Astrocyte of the cerebellum (primary cell): ENCODE measurements around the gene SLC38A11.
A peak's percentile ranks its signal among the peaks of the same experiment; 100 is the strongest.

Experiments used
- DNase-seq: peaks from one replicate; pipeline ENCODE4 v3.0.0-alpha.2; 2011; ENCODE audit warnings: low read depth
- H3K4me3 ChIP-seq: 2 replicates; pipeline ENCODE4 v1.5.1; 2011; ENCODE audit warnings: mild to moderate bottlenecking, low read depth, low read length, moderate library complexity
- CTCF ChIP-seq: IDR thresholded peaks from 2 replicates; pipeline ENCODE4 v1.5.1; 2012; ENCODE audit warnings: low read length, low read depth, moderate library complexity, mild to moderate bottlenecking; ENCODE audit errors: missing control alignments
- in situ Hi-C: cut with HindIII; loops from 2 replicates; pipeline ENCODE4 v1.10.0; 2017; ENCODE audit warnings: low sequenced_read_pairs

SLC38A11 gene

GRCh38 chr2:164974221-164974620, 18.9 kb upstream of the SLC38A11 start:
- no peak for TF ChIP-seq CTCF
- in situ Hi-C loops: no loop called here

DNA sequence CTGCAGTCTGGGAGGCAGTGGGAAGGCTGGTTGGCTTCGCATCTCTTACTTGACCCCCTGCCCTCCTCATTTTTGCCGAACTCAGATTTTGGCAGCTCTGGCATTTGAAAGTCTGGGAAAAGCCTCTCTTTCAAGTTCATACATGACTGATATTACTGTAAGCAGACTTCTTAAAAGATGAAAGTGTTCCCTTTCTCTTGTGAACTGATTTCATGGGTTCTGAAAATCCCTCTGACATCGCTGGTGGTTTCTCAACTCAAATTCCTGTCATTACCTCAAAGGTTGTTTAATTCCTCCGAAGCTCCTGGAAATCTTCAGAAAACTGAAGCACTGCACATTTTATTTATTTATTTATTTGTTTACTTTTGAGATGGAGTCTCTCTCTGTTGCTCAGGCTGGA, 16.9 kb upstream of the SLC38A11 start:
- TF ChIP-seq CTCF: no peak
- H3K4me3 ChIP-seq: no peak overlapping the region
- DNase-seq: no peak
- in situ Hi-C loops: no loop called here

More at GRCh38 chr2:164974221-164974620, 18.9 kb upstream of the SLC38A11 start:
- no peak for DNase-seq
- H3K4me3 ChIP-seq: no peak overlapping the region

GRCh38 chr2:164969909-164970690, 14.8 kb upstream of the SLC38A11 start:
- TF ChIP-seq CTCF: no peak
- in situ Hi-C loops: no loop called here
- no peak overlapping the region for H3K4me3 ChIP-seq
- DNase-seq: no peak

GRCh38 chr2:164967781-164968228, 12.5 kb upstream of the SLC38A11 start:
- H3K4me3 ChIP-seq: no peak overlapping the region
- DNase-seq: peak; percentile 86
- in situ Hi-C loops: no loop called here
- TF ChIP-seq CTCF: no peak

DNA sequence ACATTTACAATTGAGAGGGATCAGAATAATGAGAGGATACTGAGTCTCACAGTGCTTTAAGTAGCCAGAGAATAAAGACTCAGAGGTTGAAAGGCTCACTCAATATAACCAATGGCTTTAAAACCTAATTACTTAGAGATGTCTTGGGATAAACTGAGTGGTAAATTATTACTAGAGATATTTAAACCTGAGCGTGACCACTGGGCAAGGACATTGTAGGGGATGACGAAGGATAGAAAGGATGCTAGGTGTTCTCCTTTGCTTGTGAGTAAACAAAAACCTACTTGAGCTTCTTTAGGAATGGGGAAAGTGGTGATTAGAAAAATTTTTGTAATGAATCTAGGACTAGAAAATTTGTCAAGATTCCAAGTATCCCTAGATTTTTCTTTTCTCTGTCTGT, 12.0 kb upstream of the SLC38A11 start:
- DNase-seq: no peak
- in situ Hi-C loops: no loop called here

DNA sequence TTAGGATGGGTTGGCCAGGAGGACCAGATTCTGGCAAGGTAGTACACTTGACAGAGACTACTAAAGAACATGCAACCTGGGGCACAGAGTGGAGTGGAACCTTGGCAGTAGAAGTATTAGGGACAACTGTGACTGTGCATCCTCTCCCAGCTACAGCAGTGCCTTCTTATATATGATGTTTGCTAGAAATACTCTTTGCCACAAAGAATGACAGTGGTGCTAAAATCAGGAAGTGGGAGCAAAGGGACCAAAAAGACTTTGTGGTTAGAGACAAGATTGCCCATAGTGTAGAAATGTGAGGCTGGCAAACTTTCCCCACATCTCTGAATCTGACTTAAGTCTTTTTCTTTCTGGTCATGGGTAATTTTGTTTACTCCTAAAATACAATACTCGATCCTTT, 9.4 kb upstream of the SLC38A11 start:
- TF ChIP-seq CTCF: no peak
- DNase-seq: no peak
- no peak overlapping the region for H3K4me3 ChIP-seq
- in situ Hi-C loops: no loop called here

More for the DNA sequence above, 12.0 kb upstream of the SLC38A11 start:
- no peak for TF ChIP-seq CTCF
- H3K4me3 ChIP-seq: no peak overlapping the region

GRCh38 chr2:164960159-164960558, 4.8 kb upstream of the SLC38A11 start:
- no peak for DNase-seq
- H3K4me3 ChIP-seq: no peak overlapping the region
- TF ChIP-seq CTCF: no peak
- in situ Hi-C loops: no loop called here
